GM21367 (cell line): ENCODE measurements around the gene KDM5A.

Source experiments
- ATAC-seq: cut with Tn5 transposase; IDR thresholded peaks from one replicate; pipeline ENCODE4 v1.9.1; 2021; ENCODE audit not compliant: unreplicated experiment

The KDM5A gene

DNA sequence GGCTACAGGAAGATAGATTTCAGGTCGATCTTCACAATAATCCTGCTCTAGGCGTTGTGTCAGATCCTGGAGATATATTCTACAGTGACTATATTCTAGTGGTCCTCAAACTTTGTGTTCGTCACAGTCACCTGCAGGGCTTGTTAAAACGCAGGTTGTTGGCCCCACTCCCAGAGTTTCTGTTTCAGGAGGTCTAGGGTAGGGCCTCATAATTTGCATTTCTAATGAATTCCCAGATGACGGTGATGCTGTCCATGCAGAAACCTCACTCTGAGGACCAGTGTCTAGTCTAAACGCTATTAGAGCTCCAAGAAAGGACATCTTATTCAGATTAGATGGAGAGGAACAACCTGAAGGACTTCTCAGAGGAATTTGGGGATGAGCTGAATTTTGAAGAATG lies 113.3 kb downstream of the KDM5A start:
- no peak for ATAC-seq

DNA sequence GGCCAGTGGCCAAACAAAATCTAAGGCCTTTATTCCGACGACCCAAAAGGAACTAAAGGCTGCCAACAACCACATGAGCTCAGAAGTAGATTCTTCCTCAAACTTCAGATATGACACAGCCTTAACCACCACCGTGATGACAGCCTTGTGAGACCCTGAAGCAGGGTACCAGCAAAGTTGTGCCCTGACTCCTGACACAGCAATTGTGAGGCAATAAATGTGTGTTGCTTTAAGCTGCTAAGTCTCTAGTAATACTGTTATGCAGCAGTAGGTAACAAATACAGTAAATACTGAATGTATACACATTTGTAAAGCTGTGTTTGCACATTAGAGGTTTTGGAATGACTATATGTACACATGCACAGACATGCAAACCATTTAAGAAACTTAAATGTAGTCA lies 115.7 kb downstream of the KDM5A start:
- ATAC-seq: no peak

DNA sequence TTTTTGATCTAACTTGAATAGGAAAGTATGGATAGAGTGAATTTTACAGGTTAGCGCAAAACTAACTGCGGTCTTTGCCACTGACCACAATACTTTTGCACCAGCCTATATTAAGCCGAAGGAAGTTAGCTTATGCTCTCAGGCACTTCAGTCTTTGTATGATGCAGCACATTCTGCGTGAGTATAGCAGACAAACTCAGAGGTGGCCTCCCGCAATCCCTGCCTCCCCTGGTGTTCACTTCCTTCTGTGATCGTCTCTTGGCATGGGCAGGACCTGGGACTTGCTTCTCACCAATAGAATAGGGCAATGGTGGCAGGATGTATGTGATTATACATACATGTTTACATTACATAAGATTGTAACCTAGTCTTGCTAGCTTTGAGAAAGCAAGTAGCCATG lies 116.2 kb downstream of the KDM5A start:
- no peak for ATAC-seq

DNA sequence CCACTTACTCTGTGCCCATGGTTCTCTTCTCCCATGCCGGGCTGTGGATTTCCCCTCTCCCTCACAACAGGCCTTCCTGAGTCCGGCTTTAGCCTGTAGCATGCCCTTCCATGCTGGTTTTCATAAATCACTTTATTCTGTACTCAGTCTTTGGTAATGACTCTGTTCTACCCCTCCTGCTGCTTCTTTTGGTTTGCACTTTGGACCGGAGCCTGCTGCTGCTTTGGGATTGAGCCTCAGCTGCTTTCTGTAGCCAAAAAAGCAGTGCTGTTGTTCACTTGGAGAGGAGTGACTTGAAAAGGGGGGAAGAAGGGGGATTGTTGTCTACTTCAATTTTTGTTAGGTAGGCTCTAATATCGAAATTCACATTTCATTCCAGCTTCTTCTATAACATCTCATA lies 118.0 kb downstream of the KDM5A start:
- ATAC-seq: no peak

DNA sequence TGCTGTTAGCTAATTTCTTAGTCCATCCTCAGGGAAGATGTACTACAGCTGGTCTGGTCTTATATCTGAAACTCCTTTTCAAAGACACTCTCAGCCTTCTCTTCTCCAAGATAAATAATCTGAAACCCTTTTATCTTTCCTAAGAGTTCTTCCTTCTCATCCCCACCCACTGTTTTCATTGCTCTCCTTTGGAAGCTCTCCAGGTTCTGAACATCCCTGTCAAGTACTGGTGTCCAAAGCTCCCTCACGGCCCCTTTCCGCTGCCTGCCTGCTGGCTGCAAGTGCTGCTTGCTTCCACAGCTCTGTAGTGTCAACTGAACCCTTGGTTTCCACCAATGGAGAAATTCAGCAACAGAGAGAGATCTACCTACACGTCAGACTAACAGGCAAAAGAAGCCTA lies 119.9 kb downstream of the KDM5A start:
- ATAC-seq: no peak

DNA sequence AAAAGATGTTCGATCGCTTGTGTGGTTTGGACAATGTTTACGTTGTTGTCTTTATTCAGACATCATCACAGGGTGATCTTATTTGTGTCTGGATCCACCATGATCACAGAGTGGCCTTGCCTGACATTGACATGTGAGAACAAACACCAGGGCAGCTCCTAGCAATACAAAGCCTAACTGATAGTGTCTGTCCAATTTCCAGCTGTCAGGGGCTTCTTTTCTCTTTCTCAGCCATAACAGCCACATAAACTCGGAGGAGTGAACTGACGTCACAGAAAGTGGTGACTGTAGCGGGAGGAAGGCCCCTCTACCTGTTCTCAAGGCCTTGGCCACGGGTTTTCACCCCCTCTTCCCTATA lies 120.7 kb downstream of the KDM5A start:
- no peak for ATAC-seq

DNA sequence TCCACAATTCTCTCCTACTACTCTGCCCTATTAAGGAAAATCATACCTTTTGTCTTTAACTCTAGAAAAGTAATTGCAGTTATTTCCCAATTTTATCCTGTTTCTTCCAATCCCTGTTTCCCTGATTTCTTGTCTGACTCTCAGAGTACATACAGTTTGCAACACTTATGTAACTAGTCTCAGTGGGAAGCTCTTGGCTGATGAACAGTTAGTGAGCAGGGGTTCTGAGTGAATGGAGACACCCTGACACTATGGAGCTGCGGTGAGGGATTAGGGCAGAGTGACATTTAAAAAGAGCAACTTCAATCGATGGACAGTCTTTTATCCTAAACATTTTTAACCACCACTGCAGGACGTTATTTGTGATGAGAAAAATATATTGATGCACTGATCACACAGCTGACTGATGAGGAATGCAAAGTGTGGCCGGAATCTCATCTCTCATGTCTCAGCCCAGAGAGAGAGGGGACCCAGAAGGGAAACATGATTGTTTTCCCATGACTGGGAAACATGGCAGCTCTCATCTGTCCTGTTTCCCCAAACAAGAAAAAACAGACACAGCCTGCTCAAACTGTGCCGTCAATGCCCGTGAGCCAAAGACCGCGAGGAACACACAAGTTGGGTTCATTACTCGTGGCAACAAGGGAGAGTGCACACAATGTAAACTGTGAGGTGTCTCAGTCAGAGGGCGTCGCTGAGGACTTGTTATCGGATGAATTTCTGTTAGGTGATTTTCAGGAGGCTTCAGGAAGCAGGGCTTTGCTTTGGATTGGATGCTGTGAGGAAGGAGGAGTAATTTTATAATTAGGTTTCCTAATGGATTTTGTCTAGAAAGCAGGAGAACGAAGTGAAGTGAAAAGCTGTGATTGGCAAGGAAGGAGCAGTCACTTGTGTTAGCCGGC lies 121.3 kb downstream of the KDM5A start:
- ATAC-seq: no peak

DNA sequence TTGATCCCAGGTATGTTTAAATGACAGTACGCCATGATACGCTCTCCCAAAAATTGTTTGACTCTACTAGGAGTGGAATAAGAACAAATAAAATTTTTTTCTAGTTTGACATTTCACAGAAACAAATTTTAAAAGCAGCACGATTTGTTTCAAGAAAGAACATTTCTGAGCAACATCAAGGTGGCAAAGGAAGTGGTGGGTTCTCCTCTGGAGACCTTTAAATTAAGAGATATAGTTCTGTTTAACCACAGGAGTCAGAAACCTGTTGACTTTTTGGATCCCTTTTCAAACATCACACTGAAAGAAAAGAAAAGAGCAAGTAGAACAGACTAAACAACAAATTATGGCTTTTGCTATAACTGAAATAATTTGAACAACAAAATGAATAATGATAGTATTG lies 124.0 kb downstream of the KDM5A start:
- ATAC-seq: no peak

DNA sequence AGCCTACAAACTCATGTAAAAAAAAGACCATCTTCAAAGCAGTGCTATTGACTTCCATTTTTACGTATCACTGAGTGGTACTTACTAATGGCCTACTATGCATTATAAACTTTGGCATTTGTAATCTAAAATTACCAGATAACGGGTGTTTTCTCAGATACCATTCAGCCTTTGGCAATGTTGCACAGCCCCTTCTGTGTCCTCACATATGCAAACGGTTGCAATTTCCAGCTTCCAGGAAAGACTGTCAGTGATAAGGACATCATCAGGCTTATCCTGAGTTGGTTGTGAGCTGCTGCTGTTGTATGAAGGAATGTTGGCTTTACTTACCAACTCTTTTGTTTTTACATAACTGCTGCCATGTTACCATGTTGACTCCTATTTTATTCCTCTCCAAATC lies 124.9 kb downstream of the KDM5A start:
- ATAC-seq: no peak

DNA sequence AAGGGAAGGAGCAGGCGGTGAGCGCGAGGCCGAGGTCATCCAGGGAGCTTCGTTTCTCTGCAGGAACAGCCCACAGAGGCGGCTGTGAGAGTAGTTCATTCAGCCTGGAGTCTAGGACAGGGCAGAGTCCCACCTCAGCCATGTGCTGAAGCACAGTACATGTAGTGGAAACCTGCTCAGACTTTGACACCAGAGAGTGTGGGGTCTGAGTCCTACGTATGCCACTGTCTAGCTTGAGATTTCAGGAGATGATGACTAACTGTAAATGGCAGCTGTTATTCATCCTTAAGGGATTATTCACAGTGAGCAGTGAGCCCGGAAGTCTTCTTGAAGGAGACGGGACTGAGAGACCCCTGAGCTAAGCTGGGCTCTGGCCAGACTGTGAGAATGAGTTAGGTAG lies 125.5 kb downstream of the KDM5A start:
- ATAC-seq: no peak

DNA sequence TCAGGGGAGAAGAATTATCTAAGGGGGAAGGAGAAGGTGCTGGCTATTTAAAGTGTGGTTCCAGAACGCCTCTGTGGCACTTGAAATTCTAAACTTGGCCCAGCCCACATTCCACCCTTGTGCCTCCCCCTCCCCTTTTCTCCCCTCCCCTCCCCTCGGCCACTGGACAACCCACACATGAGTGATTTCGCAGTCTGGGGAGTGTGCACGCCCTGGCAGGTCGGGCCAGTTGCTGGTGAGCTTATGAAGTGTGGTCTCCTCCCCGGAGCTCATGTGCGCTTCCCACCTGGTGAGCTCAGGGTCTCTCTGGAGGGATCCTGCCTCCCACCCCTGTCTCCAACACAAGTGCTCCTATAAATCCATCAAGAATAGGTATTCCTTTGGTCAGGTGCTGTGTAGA lies 126.3 kb downstream of the KDM5A start, which contains the start of gene SLC6A13:
Gene SLC6A13, minus strand, starts transcription at position 20 of the 400 bp plus-strand sequence. CDS start 2,784 bp downstream, outside the sequence.
- ATAC-seq: no peak

DNA sequence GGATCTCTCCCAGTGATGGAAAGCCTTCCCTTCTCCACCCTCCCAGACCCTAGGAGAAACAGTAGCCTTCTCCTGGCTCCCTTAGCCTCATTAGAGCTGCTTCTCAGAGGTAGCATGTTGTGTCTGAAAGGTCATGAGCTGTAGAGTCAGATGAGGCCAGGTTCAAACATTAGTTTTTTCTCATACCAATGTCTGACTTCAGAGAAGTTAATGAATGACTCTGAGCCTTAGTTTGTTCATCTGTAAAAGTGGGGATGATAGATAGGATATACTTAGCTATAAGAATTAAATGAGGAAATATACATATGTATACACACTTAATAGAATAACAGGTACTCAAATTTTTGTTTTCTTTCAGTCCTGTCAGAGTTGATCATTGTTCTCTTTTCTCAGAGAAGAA lies 127.0 kb downstream of the KDM5A start:
- ATAC-seq: no peak

DNA sequence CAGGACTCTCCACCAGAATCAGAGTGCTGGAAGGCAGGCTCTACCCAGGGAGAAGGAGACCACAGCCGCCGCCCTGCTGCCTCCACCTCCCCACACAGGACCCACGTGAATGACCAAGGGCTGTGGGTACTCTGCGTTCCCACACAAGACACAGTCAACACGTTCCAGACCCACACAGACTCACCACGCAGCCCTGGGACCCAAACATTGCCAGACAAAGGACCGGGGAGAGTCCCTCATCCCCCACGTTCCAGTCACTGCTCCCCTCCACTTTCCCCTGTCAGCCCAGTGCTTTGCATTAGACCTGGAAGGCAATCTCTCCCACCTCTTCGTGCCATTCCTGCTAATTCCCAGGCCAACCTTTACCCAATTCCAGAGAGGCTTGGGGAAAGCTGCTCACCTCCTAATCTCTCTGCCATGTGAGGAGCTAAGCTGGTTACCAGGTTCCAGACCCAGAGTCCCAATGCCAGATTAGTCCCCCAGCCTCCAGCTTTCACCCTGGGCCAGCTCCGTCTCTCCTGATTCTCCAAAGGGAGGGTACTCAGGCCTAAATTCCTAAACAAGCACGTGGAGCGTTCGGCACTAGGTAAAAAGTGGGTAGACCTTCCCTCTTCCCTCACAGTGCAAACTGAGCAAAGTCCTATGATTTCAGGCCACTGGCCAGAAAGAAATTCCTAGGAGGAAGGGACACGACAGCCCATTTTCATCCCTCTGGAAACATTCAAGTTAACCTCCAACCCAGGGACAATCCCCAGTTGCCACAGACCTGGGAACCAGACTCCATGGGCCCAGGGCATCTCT lies 131.4 kb downstream of the KDM5A start:
- ATAC-seq: no peak

DNA sequence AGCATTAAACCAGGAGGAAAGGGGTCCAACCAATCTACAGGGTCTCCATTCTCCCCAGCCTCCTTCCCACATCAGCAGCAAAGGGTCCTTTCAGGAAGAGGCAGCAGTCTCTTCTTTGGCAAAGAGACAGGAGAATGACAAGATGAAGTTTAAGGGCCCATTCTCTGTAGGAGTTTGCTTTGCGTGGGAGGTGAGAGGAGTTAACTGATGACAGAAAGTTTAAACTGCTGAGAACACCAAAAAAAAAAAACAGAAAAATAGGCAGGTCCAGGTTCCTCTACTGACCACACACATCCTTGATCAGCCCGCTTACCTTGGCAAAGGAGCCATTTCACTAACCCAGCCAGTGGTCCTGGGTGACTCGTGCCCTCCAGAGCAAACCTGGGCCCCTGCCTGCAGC lies 132.2 kb downstream of the KDM5A start:
- ATAC-seq: no peak

DNA sequence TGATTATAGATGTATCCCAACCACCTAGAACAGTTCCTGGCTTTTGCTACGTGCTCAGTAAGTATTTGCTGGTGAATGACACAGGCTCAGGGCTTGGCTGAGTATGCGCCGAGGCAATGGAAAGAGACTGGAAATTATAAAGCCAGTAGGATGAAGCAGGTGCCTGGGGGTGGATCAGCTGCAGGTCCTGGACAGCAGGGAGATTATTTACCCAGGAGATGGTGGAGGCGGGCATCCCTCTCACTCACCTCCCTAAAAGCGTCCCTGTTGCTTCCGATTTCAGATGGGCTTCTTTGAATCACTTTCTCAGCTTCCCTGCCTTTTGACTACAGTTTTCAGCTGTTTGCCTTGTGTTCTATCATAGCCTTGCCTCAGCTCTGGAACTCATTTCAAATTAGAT lies 132.9 kb downstream of the KDM5A start:
- no peak for ATAC-seq

DNA sequence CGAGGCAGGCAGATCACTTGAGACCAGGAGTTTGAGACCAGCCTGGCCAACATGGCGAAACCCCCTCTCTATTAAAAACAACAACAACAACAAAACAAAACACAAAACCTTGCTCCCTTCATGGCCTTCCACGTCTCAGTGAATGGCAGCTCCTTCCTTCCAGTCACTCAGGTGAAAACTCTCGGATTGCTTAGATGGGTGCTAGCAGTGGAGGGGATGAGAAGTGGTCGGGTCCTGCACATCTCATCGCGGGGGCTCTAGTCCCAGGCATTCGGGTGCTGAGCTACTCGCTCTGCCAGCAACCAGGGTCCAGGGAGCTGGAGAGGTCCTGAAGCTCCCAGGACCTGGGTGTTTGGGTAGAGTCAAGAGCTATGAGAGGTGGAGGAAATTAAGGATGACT lies 134.2 kb downstream of the KDM5A start:
- no peak for ATAC-seq

DNA sequence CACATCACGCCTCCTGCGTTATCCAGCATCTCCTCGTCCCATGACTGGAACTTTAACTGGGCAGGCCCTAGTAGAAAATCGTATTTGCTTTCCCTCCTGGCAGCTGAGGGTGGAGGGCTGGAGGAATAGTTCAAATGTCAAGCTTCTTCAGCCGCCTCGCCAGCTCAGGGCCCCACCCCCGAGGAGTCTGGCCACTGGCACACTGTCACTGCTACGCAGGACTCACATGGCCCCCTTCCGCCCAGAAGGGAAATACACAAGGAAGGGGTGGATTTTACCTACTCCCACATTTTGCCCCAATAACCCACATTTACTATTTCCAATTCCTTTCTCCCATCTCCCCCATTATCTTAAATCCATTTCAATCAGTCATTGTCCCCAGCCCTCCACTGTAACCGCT lies 135.1 kb downstream of the KDM5A start:
- no peak for ATAC-seq

DNA sequence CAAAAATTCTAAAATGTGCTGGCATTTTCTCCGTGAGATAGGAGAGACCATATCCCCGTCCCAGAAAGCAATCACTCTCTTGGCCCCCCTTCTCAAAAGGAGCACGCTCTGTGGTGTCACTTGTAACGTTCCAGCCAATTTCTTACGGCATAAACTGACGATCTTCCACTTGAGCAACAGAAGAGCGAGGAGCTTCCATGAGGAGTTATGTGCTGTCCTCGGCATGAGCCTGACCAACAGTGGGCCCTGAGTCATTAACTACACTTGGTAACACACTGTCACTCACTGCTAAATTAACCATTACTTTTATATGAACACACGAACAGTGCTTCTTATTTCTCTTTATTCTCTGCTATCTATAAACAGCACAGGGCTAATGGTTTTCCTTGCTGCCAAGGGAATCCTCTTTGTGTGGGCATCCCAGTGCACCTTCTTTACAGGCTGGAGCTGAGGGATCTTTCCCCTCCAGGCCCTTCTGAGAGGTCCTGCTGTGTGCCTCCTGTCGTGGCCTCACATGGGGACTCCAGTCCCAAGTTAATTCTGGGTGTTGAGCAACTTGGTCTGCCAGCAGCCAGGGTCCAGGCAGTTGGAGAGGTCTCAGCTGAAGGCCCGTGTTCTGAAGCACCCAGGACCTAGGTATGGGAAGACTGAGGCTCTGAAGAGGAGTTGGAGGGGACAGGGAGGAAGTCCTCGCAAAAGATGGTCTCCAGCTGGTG lies 135.8 kb downstream of the KDM5A start:
- ATAC-seq: no peak

DNA sequence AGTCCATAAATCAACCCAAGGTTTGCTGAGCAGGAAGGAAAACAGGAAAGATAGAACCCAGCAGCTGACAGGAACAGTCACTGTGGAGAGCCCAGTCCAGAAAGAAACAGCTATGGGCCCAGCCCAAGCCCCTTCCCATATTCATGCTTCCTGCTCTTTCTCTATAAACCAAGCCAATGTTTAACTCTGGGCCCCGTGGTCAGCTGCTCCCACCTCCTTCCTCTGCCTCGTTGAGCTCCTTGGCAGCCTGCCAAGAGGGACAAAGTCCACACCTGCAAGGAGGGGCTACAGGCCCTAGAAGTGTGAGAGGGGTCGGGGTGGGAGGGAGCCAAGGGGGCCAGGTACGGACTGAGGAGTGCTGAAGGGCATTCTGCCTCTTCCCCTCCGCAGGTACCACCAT lies 136.5 kb downstream of the KDM5A start:
- no peak for ATAC-seq

DNA sequence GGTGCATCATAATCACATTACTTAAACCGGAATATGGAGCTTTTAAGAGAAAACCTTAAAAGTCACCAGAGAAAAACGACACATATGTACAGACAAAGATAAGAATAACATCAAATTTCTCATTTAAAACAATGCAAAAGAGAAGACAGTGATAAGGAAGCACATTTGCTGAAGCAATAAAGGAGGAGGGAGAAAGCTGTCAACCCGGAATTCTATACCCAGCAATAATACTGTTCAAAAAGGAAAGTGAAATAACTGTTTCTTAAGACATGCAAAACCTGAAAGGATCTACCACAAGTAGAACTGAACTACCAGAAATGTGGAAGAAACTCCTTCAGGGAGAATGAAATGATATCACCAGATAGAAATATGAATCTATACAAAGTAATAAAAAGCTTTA lies 141.8 kb downstream of the KDM5A start:
- no peak for ATAC-seq

DNA sequence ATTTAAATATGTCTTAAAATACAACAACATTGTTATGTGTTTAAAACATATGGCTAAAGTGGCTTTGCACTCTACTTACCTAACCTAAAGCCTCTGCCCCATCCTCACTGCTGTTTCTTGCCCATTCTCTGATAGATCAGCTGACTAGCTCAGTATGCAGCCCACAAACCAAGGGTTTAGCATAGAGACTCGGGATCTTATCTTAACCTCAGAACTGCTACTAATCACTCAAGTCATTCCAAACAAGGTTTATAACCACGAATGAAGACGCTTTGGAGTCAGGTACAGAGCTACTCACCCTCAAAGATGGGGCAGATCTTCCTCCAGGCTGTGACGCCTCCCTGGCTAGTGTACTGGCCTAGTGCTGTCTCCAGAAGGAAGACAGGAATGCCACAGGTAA lies 145.7 kb downstream of the KDM5A start:
- ATAC-seq: no peak

DNA sequence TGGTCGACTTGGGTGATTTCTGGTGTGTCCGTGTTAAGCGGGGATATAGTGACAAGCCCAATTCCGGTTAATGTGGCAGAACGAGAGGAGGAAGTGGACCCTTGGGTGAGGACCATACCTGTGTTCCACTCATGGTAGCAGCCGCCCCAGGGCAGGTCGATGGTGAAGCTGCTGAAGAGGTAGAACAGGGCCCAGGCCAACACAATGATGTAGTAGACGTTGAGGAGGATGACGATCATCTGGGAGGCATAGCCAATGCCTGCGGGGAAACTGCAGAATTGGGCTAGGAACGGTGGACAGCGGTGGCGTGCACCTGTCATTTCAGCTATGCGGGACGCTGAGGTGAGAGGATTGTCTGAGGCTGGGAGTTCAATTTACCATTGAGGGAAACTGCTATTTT lies 146.6 kb downstream of the KDM5A start:
- no peak for ATAC-seq
